ENCODE results near the gene TTC21A.

The TTC21A gene

DNA sequence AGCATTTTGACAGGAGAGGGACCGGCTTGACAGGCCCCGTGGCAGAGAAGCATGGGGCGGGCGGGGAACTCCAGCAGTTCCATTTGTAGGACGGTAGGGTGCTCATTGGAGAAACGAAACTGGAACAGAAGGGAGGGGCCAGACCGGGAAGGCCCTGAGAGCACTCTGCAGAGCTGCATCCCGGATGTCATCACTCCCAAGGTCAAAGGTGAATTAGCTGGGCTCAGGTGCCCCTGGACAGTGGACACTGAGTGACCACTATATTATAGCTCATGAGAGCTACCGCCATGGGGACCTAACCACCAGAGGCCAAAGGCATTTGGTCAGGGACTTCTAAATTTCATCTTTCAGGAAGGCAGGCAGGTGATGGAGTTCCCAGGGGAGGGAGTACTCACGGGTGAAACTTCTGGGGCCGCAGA, 38.6 kb downstream of the TTC21A start:
- no peak overlapping the region for H3K4me3 ChIP-seq (ENCODE audit: low read depth, low read length)
- TF ChIP-seq, protein P1, sequence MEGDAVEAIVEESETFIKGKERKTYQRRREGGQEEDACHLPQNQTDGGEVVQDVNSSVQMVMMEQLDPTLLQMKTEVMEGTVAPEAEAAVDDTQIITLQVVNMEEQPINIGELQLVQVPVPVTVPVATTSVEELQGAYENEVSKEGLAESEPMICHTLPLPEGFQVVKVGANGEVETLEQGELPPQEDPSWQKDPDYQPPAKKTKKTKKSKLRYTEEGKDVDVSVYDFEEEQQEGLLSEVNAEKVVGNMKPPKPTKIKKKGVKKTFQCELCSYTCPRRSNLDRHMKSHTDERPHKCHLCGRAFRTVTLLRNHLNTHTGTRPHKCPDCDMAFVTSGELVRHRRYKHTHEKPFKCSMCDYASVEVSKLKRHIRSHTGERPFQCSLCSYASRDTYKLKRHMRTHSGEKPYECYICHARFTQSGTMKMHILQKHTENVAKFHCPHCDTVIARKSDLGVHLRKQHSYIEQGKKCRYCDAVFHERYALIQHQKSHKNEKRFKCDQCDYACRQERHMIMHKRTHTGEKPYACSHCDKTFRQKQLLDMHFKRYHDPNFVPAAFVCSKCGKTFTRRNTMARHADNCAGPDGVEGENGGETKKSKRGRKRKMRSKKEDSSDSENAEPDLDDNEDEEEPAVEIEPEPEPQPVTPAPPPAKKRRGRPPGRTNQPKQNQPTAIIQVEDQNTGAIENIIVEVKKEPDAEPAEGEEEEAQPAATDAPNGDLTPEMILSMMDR (conservative IDR thresholded peaks at IDR 0.05; ENCODE audit: low read depth, low read length) = peak; percentile 13
- DNase-seq (ENCODE audit: low read depth) = peak; percentile 50

- TF ChIP-seq, protein P1 (conservative IDR thresholded peaks at IDR 0.05; ENCODE audit: low read depth, low read length) = peak; percentile 19
- peak overlapping the region; percentile 25 for H3K4me3 ChIP-seq (ENCODE audit: low read depth, low read length)
- DNase-seq (ENCODE audit: low read depth) = peak; percentile 99
Observed at GRCh38 chr3:39146611-39147591, 39.4 kb downstream of the TTC21A start.

DNA sequence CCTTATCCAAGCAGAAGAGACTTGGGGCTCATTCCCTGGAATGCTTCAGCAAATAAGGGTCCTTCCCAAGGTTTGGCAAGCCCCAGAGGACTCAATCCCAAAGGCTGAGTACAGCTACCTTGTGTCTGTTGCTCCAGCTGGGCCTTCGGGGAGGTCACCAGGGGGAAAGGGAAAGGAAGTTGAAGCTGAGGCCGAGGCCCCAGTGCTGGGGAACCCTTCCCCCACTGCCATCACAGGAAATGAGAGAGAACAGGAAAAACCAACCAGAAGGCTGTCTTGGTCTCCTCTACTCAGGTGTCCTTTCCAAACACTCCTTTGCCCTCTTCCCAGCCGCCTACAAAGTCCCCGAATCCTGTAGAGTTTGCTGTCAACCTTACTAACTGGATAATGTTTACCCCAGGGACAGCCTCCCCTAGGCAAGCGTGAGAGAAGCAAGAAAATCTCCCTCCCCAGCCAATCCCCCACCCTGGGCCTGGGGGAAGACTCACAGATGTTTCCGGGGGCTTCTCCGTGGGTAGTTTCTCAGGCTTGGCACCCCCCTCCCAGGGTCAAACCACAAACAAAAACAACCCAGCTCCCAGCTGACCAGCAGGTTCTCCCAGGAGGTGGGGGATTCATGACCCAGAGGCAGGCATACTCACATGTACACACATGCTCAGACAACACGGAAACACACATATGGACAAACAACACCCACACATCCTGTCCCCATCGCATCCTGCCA, 40.4 kb downstream of the TTC21A start:
- TF ChIP-seq, protein P1 (conservative IDR thresholded peaks at IDR 0.05; ENCODE audit: low read depth, low read length) = no peak
- peak; percentile 83 for DNase-seq (ENCODE audit: low read depth)
- no peak overlapping the region for H3K4me3 ChIP-seq (ENCODE audit: low read depth, low read length)

- no peak for DNase-seq (ENCODE audit: low read depth)
Observed at GRCh38 chr3:39148435-39149058, 41.1 kb downstream of the TTC21A start.

DNA sequence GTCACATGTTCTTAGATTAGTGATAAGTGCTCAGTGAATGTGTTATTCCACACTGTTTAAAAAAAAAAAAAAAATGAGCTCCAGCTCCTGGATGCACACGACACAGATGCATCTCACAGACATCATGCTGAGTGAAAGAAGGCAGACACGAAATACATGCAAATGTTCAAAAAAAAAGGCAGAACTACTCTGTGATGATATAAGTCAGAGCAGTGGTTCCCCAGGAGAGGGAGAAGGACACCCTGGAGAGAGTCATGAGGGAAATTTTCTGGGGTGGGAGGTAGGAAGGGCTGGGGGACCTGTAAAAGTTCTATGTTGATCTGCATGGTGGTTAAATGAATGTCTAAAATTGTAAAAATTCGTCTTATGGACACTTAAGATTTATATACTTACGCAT, 41.6 kb downstream of the TTC21A start:
- TF ChIP-seq, protein P1 (conservative IDR thresholded peaks at IDR 0.05; ENCODE audit: low read depth, low read length) = no peak
- no peak overlapping the region for H3K4me3 ChIP-seq (ENCODE audit: low read depth, low read length)
- DNase-seq (ENCODE audit: low read depth) = peak; percentile 48

More at GRCh38 chr3:39148435-39149058, 41.1 kb downstream of the TTC21A start:
- TF ChIP-seq, protein P1 (conservative IDR thresholded peaks at IDR 0.05; ENCODE audit: low read depth, low read length) = no peak
- H3K4me3 ChIP-seq (ENCODE audit: low read depth, low read length) = no peak overlapping the region

GRCh38 chr3:39149498-39150147, 42.1 kb downstream of the TTC21A start:
- no peak overlapping the region for H3K4me3 ChIP-seq (ENCODE audit: low read depth, low read length)
- TF ChIP-seq, protein P1 (conservative IDR thresholded peaks at IDR 0.05; ENCODE audit: low read depth, low read length) = no peak
- DNase-seq (ENCODE audit: low read depth) = no peak
